Adrenal gland (tissue), 5 donors: ENCODE data around the gene PELI2.

Experiments used
- CTCF ChIP-seq, 6 experiments: fragments of 450-650 bp in 4 of 6; fragments of 200-600 bp in 2 of 6; sonication (generic) in 1 of 6; IDR thresholded peaks; 1 replicate in 5 of 6; 2 replicates in 1 of 6; pipeline versions ENCODE4 v1.5.1 to v1.8.0; 2016 to 2021; ENCODE audit warnings: antibody characterized with exemption in 6 of 6, mild to moderate bottlenecking in 2 of 6, moderate library complexity in 1 of 6
- POLR2A ChIP-seq, 2 donors: fragments of 450-650 bp; IDR thresholded peaks; one replicate each; pipeline ENCODE4 v1.6.1; 2017; ENCODE audit warnings: antibody characterized with exemption in 2 of 2, mild to moderate bottlenecking in 2 of 2, moderate library complexity in 1 of 2
- donor health status: DM: no; HTN: no; CAD: no.

- no peak for TF ChIP-seq CTCF (IDR thresholded peaks at IDR 0.05)
- no peak for TF ChIP-seq POLR2A (IDR thresholded peaks at IDR 0.05)
Measured at GRCh38 chr14:56175773-56176172, 57.6 kb downstream of the PELI2 start.
